Astrocyte (in vitro differentiated cells and primary cell): ENCODE measurements around the gene ANKAR. TPM values are rescaled to one million over a fixed set of nuclear protein-coding genes. Genes with fewer than 3 reads are reported as not detected.

Source experiments
- DNase-seq: peaks from one replicate; pipeline ENCODE4 v3.0.0-alpha.2; 2010; ENCODE audit warnings: low read depth
- FAIRE-seq: peaks from 2 replicates; lab custom pipeline; 2011; peaks lifted over from hg19 to GRCh38; lab: Jason Lieb, UNC
- H2AFZ ChIP-seq: 2 replicates; pipeline ENCODE4 v1.6.0; 2012; ENCODE audit warnings: low read depth, low read length, inconsistent platforms
- H3K27ac ChIP-seq: 2 replicates; pipeline ENCODE4 v1.5.1; 2011; ENCODE audit warnings: low read depth, low read length, inconsistent platforms
- H3K27me3 ChIP-seq: 2 replicates; pipeline ENCODE4 v1.6.0; 2011; ENCODE audit warnings: low read length, inconsistent platforms; ENCODE audit not compliant: insufficient read depth
- H3K36me3 ChIP-seq: 2 replicates; pipeline ENCODE4 v1.5.1; 2011; ENCODE audit warnings: low read length, inconsistent platforms; ENCODE audit not compliant: insufficient read depth
- H3K4me1 ChIP-seq: 2 replicates; pipeline ENCODE4 v1.5.1; 2011; ENCODE audit warnings: low read length, inconsistent platforms; ENCODE audit not compliant: insufficient read depth
- H3K4me2 ChIP-seq: 2 replicates; pipeline ENCODE4 v1.6.0; 2012; ENCODE audit warnings: low read length, inconsistent platforms
- H3K4me3 ChIP-seq: 2 replicates; pipeline ENCODE4 v1.5.1; 2011; ENCODE audit warnings: low read depth, mild to moderate bottlenecking, low read length, inconsistent platforms; ENCODE audit not compliant: insufficient read depth
- H3K79me2 ChIP-seq: 2 replicates; pipeline ENCODE4 v1.6.0; 2012; ENCODE audit warnings: mild to moderate bottlenecking, low read length, inconsistent platforms; ENCODE audit not compliant: insufficient read depth
- H3K9ac ChIP-seq: 2 replicates; pipeline ENCODE4 v1.6.0; 2012; ENCODE audit warnings: mild to moderate bottlenecking, low read length, inconsistent platforms
- H3K9me3 ChIP-seq: 2 replicates; pipeline ENCODE4 v1.5.1; 2012; ENCODE audit warnings: low read depth, mild to moderate bottlenecking, low read length, inconsistent platforms; ENCODE audit not compliant: insufficient read depth
- H4K20me1 ChIP-seq: 2 replicates; pipeline ENCODE4 v1.6.0; 2012; ENCODE audit warnings: low read length, inconsistent platforms; ENCODE audit not compliant: insufficient read depth
- H3K27ac Mint-ChIP-seq: one replicate; pipeline ENCODE4 v1.8.0; 2021; ENCODE audit warnings: mild to moderate bottlenecking, mixed read lengths; ENCODE audit not compliant: unreplicated experiment
- H3K27me3 Mint-ChIP-seq: one replicate; pipeline ENCODE4 v1.8.0; 2021; ENCODE audit warnings: low read depth, mixed read lengths; ENCODE audit not compliant: unreplicated experiment
- H3K36me3 Mint-ChIP-seq: one replicate; pipeline ENCODE4 v1.8.0; 2021; ENCODE audit warnings: low read depth, mixed read lengths; ENCODE audit not compliant: unreplicated experiment
- H3K4me1 Mint-ChIP-seq: one replicate; pipeline ENCODE4 v1.8.0; 2021; ENCODE audit warnings: low read depth, mixed read lengths; ENCODE audit not compliant: unreplicated experiment
- H3K4me3 Mint-ChIP-seq: one replicate; pipeline ENCODE4 v1.8.0; 2021; ENCODE audit warnings: mild to moderate bottlenecking, moderate library complexity, mixed read lengths; ENCODE audit not compliant: unreplicated experiment
- H3K9me3 Mint-ChIP-seq: one replicate; pipeline ENCODE4 v1.8.0; 2021; ENCODE audit warnings: mild to moderate bottlenecking, mixed read lengths; ENCODE audit not compliant: unreplicated experiment
- EZH2 ChIP-seq: IDR thresholded peaks from 2 replicates; pipeline ENCODE4 v1.6.1; 2012; ENCODE audit warnings: mild to moderate bottlenecking, low read length, inconsistent platforms; ENCODE audit not compliant: insufficient read depth
- total RNA-seq: library from RNA; stranded (reverse); gene quantifications from 2 replicates; pipeline ENCODE4 v1.2.1, GENCODE V29; 2021
- TF ChIP-seq, protein P1 (sequence below): IDR thresholded peaks from 2 replicates; pipeline ENCODE4 v1.5.1; 2011; ENCODE audit warnings: low read depth, mild to moderate bottlenecking, inconsistent platforms, low read length, moderate library complexity; ENCODE audit not compliant: insufficient read depth

Gene ANKAR
- total RNA-seq, 1 donor from 2014 or later = 3.6 TPM

DNA sequence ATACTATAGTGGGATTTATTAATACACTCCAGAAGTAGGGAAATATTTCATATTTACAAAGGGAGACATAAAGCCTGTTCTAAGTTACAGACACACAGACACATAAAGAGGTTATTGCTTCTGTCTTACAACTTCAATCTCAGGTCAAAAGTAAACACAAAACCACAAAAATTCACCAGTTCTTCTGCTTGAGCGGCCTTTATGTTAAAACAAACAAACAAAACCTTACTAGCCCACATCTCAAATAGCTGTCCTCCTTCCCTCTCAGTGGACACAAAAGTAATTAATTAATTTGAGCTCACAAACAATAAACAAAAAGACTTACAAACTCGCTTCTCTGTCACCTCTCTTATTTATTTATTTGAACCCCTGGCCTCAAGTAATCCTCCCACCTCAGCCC, 14.7 kb upstream of the ANKAR start:
- H3K4me1 Mint-ChIP-seq = peaks cover 7% of the 10 kb centered on the region
- H3K4me3 ChIP-seq = no peak overlapping the region
- no peak overlapping the region for H3K27ac ChIP-seq
- no peak for TF ChIP-seq EZH2
- TF ChIP-seq, protein P1, sequence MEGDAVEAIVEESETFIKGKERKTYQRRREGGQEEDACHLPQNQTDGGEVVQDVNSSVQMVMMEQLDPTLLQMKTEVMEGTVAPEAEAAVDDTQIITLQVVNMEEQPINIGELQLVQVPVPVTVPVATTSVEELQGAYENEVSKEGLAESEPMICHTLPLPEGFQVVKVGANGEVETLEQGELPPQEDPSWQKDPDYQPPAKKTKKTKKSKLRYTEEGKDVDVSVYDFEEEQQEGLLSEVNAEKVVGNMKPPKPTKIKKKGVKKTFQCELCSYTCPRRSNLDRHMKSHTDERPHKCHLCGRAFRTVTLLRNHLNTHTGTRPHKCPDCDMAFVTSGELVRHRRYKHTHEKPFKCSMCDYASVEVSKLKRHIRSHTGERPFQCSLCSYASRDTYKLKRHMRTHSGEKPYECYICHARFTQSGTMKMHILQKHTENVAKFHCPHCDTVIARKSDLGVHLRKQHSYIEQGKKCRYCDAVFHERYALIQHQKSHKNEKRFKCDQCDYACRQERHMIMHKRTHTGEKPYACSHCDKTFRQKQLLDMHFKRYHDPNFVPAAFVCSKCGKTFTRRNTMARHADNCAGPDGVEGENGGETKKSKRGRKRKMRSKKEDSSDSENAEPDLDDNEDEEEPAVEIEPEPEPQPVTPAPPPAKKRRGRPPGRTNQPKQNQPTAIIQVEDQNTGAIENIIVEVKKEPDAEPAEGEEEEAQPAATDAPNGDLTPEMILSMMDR = no peak
- H4K20me1 ChIP-seq = peaks cover 7% of the 10 kb centered on the region
- H3K4me2 ChIP-seq = no peak overlapping the region
- no peaks in the 10 kb centered on the region for H3K9me3 Mint-ChIP-seq
- peaks cover 10% of the 10 kb centered on the region for H3K4me1 ChIP-seq
- H3K4me3 Mint-ChIP-seq = no peak overlapping the region
- no peak for DNase-seq
- H3K9ac ChIP-seq = no peak overlapping the region
- no peak overlapping the region for H3K27ac Mint-ChIP-seq
- no peaks in the 10 kb centered on the region for H3K27me3 Mint-ChIP-seq
- H3K9me3 ChIP-seq = no peaks in the 10 kb centered on the region
- FAIRE-seq = no peak
- H3K27me3 ChIP-seq = no peaks in the 10 kb centered on the region
- peaks cover 2% of the 10 kb centered on the region for H3K36me3 Mint-ChIP-seq
- no peaks in the 10 kb centered on the region for H3K36me3 ChIP-seq
- peaks cover 31% of the 10 kb centered on the region for H3K79me2 ChIP-seq
- H2AFZ ChIP-seq = no peak overlapping the region

DNA sequence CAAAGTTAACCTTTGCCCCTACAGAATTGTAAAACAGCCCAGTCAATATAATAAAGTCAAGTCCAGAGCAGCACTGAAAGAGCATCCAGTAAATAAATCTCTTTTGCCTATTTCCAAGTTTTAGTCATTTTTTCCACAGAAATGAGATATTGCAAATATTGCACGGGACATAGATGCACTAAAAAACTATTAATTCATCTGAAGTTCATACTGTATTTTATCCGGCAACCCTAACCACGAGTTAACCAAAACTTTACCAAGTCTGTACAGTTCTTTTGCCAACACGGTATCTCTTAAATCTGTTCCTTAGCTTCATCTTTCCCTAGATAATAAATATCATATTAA, 13.7 kb upstream of the ANKAR start:
- Histone ChIP-seq H3K4me3 (no peak overlapping the region), H4K20me1 (peaks cover 7% of the 10 kb centered on the region), H3K4me1 (peaks cover 10% of the 10 kb centered on the region), H3K4me2 (peak overlapping the region; percentile 42), H3K27ac (no peak overlapping the region), H3K27me3 (no peaks in the 10 kb centered on the region), H3K36me3 (peaks cover 3% of the 10 kb centered on the region), H3K9ac (no peak overlapping the region), H2AFZ (no peak overlapping the region), H3K9me3 (no peaks in the 10 kb centered on the region), H3K79me2 (peaks cover 38% of the 10 kb centered on the region)
- Mint-ChIP-seq H3K27me3 (no peaks in the 10 kb centered on the region), H3K36me3 (peaks cover 2% of the 10 kb centered on the region), H3K27ac (no peak overlapping the region), H3K4me3 (no peak overlapping the region), H3K9me3 (no peaks in the 10 kb centered on the region), H3K4me1 (peaks cover 7% of the 10 kb centered on the region)
- no peak for FAIRE-seq
- TF ChIP-seq, protein P1 = no peak
- no peak for TF ChIP-seq EZH2
- no peak for DNase-seq

DNA sequence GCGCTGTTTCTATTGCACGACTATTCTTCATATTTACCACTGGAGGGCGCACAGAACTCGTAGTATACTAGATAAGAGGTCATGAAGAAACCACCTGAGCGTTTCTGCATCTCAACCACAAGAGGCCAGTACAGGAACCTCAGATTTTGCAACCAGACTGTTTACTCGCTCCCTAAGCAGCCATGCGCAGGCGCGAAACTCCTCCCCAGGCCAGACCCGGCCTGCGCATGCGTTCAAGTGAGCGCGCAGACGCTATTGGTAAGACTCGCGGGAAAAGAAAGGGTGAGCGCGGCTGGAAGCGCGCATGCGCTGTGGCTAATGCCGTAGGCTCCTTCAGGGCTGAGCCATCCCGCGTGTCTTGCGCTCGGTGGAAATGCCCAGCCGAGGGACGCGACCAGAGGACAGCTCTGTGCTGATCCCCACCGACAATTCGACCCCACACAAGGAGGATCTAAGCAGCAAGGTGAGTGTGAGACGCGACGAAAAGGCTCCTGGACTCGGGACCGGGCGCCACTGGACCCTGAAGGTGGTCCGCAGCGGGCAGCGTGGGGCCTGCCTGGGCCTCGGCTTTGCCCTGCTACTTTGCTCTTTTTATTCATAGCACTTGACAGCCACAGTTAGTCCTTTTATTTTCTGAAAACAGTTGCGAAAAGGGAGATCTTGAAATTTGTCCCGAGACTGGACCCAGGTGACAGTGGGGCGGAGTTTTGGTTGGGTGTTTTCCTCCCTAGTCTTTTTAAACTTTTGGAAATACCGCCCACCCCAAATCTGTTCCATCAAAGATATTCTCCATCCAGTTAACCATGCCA, 13.1 kb upstream of the ANKAR start, which contains the start of gene ASNSD1:
TSS of gene ASNSD1 (plus strand) at position 312 of the 809 bp plus-strand sequence. CDS start 4,674 bp downstream, outside the sequence.
- Histone ChIP-seq H3K4me2 (peak within 1 kb of the TSS; percentile 90), H3K27me3 (no peaks in the 10 kb centered on the region), H3K9ac (peak within 1 kb of the TSS; percentile 95), H2AFZ (peak within 1 kb of the TSS; percentile 96), H3K79me2 (peaks cover 40% of the 10 kb centered on the region), H3K9me3 (no peaks in the 10 kb centered on the region), H3K4me1 (peaks cover 10% of the 10 kb centered on the region), H4K20me1 (peaks cover 7% of the 10 kb centered on the region), H3K36me3 (peaks cover 8% of the 10 kb centered on the region), H3K4me3 (peak within 1 kb of the TSS; percentile 90), H3K27ac (peak within 1 kb of the TSS; percentile 87)
- TF ChIP-seq, protein P1 = peak; percentile 100
- TF ChIP-seq EZH2 = no peak
- DNase-seq (peak; percentile 98), FAIRE-seq (peak; percentile 98)
- Mint-ChIP-seq H3K4me3 (no peak within 1 kb of the TSS), H3K27ac (no peak within 1 kb of the TSS), H3K27me3 (no peaks in the 10 kb centered on the region), H3K9me3 (no peaks in the 10 kb centered on the region), H3K36me3 (peaks cover 3% of the 10 kb centered on the region), H3K4me1 (peaks cover 7% of the 10 kb centered on the region)
